ENCODE results near the gene RFTN2.
"Not testable (repeated sequence)": the region's sequence is repeated elsewhere in the genome, so short reads cannot be mapped to it uniquely, and the experiment has no call there.

RFTN2 gene

DNA sequence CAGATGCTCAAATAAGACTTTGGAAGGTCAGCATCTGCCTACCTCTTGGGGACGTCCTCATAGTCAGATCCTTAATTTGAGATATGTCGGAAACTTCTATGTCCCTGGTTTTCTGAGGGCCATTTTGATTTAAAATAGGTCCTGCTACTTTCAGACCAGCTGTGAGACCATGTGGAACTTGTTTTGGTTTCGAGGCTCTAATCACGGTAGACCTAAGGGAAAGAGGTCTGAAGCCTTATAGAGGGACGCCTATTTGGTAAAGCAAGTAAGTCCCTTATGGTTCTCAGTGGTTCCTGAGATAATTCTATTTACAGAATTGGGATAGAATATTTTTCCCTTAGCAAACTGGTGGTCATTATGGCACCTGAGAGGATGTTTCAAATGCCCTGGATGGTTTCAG is 75.1 kb downstream of the RFTN2 start:
- DNase-seq (ENCODE audit: low read depth): no peak

DNA sequence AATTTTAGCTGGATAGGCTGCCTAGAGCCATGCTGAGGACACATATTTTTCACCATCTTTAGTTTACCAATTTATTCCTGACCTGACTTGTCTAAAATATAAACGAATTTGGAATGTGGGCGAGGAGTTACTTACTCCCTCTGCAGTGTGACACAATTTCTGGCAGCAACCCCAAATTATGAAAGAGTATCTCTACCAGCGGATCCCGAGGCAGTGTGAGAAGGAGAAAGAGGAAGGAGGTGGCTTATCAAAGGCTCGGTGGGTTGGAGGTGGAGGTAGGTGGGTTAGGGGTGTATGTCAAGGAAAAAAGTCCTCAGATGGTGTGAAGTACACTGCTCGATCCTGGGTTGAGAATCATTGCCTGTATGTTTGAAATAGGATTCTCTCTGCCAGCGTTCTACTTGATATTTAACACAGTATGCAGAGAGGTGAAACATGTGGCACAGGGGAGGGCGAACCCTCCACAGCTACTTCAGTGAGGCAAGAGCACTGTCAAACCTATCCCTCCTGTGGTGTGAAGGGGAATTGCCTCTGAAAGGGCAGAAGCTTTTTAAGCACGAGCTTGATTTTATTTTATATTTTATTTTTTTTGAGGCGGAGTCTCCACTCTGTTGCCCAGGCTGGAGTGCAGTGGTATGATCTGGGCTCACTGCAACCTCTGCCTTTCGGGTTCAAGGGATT is 76.0 kb downstream of the RFTN2 start:
- no peak for DNase-seq (ENCODE audit: low read depth)

GRCh38 chr2:197598450-197598849 is 76.9 kb downstream of the RFTN2 start:
- DNase-seq (ENCODE audit: low read depth): no peak

- no peak for DNase-seq (ENCODE audit: low read depth)
These were observed 78.2 kb downstream of the RFTN2 start for GRCh38 chr2:197597166-197597565.

- no peak for DNase-seq (ENCODE audit: low read depth)
These were observed 78.6 kb downstream of the RFTN2 start for GRCh38 chr2:197596766-197597165.

GRCh38 chr2:197591339-197592072 is 83.9 kb downstream of the RFTN2 start:
- no peak for DNase-seq (ENCODE audit: low read depth)

GRCh38 chr2:197587255-197587654 is 88.1 kb downstream of the RFTN2 start:
- not testable (repeated sequence) for DNase-seq (ENCODE audit: low read depth)

GRCh38 chr2:197580166-197580565 is 95.2 kb downstream of the RFTN2 start:
- not testable (repeated sequence) for DNase-seq (ENCODE audit: low read depth)

DNA sequence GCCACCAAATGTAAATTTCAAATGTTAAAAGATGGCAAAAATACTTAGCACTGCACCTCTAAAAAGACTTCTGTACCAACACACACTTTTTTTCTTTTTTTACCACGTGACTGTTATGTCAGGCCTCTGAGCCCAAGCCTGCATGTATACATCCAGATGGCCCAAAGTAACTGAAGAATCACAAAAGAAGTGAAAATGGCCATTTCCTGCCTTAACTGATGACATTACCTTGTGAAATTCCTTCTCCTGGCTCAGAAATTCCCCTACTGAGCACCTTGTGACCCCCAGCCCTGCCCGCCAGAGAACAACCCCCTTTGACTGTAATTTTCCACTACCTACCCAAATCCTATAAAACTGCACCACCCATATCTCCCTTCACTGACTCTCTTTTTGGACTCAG is 97.1 kb downstream of the RFTN2 start:
- DNase-seq (ENCODE audit: low read depth): not testable (repeated sequence)

GRCh38 chr2:197577446-197577845 is 97.9 kb downstream of the RFTN2 start:
- DNase-seq (ENCODE audit: low read depth): no peak

GRCh38 chr2:197576631-197577030 is 98.8 kb downstream of the RFTN2 start:
- no peak for DNase-seq (ENCODE audit: low read depth)

- DNase-seq (ENCODE audit: low read depth): no peak
These were observed 99.4 kb downstream of the RFTN2 start for GRCh38 chr2:197575987-197576386.

DNA sequence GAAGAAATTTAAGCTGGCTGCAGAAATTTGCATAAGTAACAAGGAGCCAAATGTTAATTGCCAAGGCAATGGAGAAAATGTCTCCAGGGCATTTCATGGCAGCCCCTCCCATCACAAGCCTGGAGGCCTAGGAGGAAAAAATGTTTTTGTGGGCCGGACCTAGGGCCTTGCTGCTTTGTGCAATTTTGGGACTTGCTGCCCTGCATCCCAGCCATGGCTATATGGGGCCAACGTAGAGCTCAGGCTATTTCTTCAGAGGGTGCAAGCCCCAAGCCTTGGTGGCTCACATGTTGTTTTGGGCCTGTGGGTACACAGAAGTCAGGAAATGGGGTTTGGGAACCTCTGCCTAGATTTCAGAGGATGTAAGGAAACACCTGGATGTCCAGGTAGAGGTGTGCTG is 101.8 kb downstream of the RFTN2 start:
- DNase-seq (ENCODE audit: low read depth): no peak

- DNase-seq (ENCODE audit: low read depth): no peak
These were observed 103.6 kb downstream of the RFTN2 start for GRCh38 chr2:197571627-197572271.

DNA sequence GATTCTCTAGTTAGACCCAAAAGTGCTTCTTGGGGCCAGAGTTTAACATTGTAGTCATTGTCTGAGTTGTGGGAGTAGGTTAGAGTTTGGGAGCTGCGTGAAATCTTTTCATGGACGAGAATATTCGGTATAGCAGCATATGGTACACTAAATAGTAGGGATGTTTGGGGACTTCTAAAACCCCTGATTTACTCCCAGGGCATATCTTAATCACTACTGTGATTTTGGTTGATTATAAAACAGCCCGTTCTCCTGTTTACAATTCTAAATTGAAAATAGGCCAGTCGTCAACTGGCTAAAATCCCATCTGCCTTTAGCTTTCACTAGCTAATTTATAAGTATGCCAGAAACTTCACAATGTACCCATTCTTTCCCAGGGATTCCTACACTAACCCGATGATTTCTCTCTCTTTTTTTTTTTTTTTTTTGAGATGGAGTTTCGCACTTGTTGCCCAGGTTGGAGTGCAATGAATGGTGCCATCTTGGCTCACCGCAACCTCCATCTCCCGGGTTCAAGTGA is 115.2 kb downstream of the RFTN2 start:
- DNase-seq (ENCODE audit: low read depth): no peak

DNA sequence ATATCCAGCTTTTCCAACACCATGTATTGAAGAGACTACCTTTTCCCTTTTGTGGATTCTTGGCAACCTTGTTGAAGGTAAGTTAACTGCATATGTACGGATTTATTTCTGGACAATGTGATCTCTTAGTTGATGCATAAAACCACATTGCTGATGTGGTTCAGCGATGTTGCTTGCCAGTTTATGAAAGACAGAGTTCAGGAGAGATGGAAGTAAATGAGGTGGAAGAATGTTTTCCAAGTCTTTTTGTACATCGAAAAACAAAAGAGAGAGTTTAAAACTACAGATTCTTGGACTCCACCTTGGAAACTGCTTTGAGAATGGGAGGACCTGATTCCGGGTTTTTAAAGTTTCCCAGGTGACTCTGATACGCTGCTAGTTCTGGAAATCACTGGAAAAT is 115.7 kb downstream of the RFTN2 start:
- no peak for DNase-seq (ENCODE audit: low read depth)

GRCh38 chr2:197558393-197558792 is 117.0 kb downstream of the RFTN2 start:
- DNase-seq (ENCODE audit: low read depth): no peak

- no peak for DNase-seq (ENCODE audit: low read depth)
These were observed 118.9 kb downstream of the RFTN2 start for GRCh38 chr2:197556456-197556855.

DNA sequence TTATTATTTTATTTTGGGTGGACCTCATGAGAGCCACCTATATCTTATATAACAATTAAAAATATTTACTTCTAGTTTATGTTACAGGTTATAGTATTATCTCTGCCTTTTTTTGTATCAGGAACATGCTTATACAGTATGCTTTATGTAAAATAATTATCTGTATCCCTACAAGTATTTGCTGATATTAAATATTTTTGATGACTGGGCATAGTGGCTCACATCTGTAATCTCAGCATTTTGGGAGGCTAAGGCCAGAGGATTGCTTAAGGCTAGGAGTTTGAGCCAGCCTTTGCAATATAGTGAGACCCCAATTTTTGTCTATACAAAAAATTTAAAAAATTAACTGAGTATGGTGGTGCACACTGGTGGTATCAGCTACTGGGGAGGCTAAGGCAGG is 119.9 kb downstream of the RFTN2 start:
- no peak for DNase-seq (ENCODE audit: low read depth)

- DNase-seq (ENCODE audit: low read depth): not testable (repeated sequence)
These were observed 124.1 kb downstream of the RFTN2 start for GRCh38 chr2:197551260-197551659.

DNA sequence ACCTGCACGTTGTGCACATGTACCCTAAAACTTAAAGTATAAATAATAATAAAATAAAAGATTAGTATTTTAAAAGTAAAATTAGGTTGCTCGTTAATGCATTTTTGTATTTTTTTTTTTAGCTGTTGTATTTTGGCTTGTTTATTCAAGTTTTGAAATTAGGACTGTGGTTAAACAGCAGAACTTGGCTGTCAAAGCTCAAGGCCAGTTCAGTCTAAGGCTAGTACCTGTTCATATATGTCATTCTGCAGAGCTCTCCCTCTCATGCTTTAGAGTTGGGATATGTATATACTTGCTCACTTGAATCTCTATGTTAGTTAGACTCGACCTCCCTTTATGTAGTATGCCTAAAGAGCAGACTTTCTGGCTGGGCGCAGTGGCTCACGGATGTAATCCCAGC is 126.8 kb downstream of the RFTN2 start:
- DNase-seq (ENCODE audit: low read depth): no peak

- no peak for DNase-seq (ENCODE audit: low read depth)
These were observed 128.1 kb downstream of the RFTN2 start for GRCh38 chr2:197547163-197547900.
